Activated T-cell treated with anti-CD3 and anti-CD28 coated beads for 4 hours (primary cell): ENCODE measurements around the gene CYB5R4.

Experiments
- DNase-seq: peaks from one replicate; pipeline ENCODE4 v3.0.0-alpha.2; 2020

The CYB5R4 gene

GRCh38 chr6:83998021-83998584, 138.6 kb downstream of the CYB5R4 start:
- no peak for DNase-seq

- no peak for DNase-seq
These were observed 141.6 kb downstream of the CYB5R4 start for GRCh38 chr6:84001119-84001518.

DNA sequence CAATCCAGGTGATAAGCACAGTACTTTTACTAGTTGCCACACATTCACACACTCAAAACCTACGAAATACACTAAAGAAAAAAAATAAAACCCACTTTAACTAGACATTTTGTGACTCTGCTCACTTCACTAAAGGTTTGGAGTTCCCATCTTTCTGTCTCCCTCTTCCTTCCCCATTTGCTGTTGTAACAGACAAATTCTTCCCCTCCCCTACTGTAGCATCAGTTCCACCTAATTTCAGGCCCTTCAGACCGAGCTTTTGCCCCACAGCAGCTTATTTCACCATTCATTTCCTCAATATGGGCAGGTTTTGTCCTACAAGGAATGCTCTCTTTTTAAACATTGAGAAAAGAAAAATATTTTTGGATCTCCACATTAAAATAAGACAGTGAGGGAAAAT, 142.7 kb downstream of the CYB5R4 start:
- DNase-seq: no peak

GRCh38 chr6:84003131-84003530, 143.6 kb downstream of the CYB5R4 start:
- DNase-seq: no peak

GRCh38 chr6:84003654-84004053, 144.2 kb downstream of the CYB5R4 start:
- DNase-seq: no peak

DNA sequence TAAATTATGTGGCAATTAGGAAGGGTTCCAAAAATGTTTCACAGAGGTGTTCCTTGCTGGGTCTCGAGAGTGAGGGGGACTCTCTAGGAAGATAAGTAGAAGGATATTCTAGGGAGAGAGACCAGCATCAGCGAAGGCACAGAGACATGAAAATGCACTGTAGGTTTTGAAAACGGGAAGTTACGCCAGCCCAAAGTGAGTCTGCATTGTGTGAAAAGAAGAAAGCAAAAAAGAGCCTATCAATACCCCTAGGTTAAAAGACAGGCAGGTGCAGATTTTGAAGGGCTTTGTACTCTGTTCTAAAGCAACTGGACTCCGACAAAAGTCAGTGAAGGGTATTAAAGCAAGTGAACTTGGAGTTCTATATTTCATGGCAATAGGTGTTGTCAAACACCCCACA, 148.4 kb downstream of the CYB5R4 start:
- DNase-seq: no peak

GRCh38 chr6:84013354-84013753, 153.9 kb downstream of the CYB5R4 start:
- DNase-seq: no peak

- no peak for DNase-seq
These were observed 154.4 kb downstream of the CYB5R4 start for GRCh38 chr6:84013931-84014330.

DNA sequence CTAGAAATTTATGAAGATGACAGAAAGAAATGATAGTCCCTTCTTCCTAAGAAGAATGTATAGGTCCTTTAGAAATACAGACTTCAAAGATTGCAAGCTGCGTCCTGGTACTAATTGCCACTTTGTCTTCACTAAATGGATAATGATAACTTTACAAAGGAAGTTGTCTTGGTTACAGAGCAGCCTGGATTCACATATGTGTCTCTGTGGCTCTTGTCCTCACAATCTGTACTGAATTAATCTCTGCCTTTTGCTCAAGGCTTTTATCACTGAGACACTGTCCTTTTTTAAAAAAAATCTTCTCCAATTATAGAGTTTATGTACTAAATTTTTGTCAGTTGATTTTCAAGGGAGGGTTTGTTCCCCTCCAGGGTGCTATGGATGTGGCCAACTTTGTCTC, 156.5 kb downstream of the CYB5R4 start:
- DNase-seq: no peak
